Lower lobe of right lung (tissue), 2 donors: ENCODE measurements around the gene SHISAL1. TPM values are rescaled to one million over a fixed set of nuclear protein-coding genes. Genes with fewer than 3 reads are reported as not detected.

ENCODE experiments used
- ATAC-seq, 2 donors: fragments of 200-7000 bp; cut with Tn5 transposase; one replicate each; pipeline ENCODE4 v1.9.1; 2020 to 2022; ENCODE audit warnings: mild to moderate bottlenecking in 2 of 2, moderate library complexity in 2 of 2
- DNase-seq: peaks from one replicate; pipeline ENCODE4 v3.0.0-alpha.2; 2020
- H3K27ac ChIP-seq: fragments of 200-600 bp; one replicate; pipeline ENCODE4 v1.8.0; 2022
- H3K27me3 ChIP-seq: fragments of 200-600 bp; one replicate; pipeline ENCODE4 v1.8.0; 2022; ENCODE audit warnings: low read depth
- H3K36me3 ChIP-seq: fragments of 200-600 bp; one replicate; pipeline ENCODE4 v1.8.0; 2022; ENCODE audit warnings: mild to moderate bottlenecking
- H3K4me1 ChIP-seq: fragments of 200-600 bp; one replicate; pipeline ENCODE4 v1.8.0; 2022
- H3K4me3 ChIP-seq: fragments of 200-600 bp; one replicate; pipeline ENCODE4 v1.8.0; 2022; ENCODE audit warnings: mild to moderate bottlenecking
- H3K9me3 ChIP-seq: fragments of 200-600 bp; one replicate; pipeline ENCODE4 v1.8.0; 2022
- CTCF ChIP-seq: fragments of 200-600 bp; IDR thresholded peaks from one replicate; pipeline ENCODE4 v1.8.0; 2022; ENCODE audit warnings: antibody characterized with exemption, mild to moderate bottlenecking
- intact Hi-C: fragments of 100-400 bp; cut with DNase I; formaldehyde crosslinking; loops from one replicate; pipeline ENCODE4 v1.11.0; 2022
- total RNA-seq: library from RNA; stranded (reverse); fragmentation: NEBNext Ultra II Directional; extraction: Animal tissue kit (Norgen Biotek cat#: 25700); gene quantifications from one replicate; pipeline ENCODE4 v1.2.1, GENCODE V29; 2021
- donor health status: DM: no; HTN: yes; CAD: no; lungs with severe emphysema.

The SHISAL1 gene
- total RNA-seq, 1 donor from 2014 or later, result 0.32 TPM

- Histone ChIP-seq H3K27me3 (no peaks in the 10 kb centered on the region), H3K4me3 (no peak overlapping the region), H3K36me3 (no peaks in the 10 kb centered on the region), H3K4me1 (no peaks in the 10 kb centered on the region), H3K9me3 (no peaks in the 10 kb centered on the region), H3K27ac (no peak overlapping the region)
- DNase-seq (no peak), ATAC-seq (no peak)
- TF ChIP-seq CTCF, result no peak
- intact Hi-C loops, result no loop called here
Observed at GRCh38 chr22:44256556-44257485, 55.9 kb downstream of the SHISAL1 start.

- H3K36me3 ChIP-seq, result no peaks in the 10 kb centered on the region
- no peak overlapping the region for H3K27ac ChIP-seq
- intact Hi-C loops, result no loop called here
- H3K9me3 ChIP-seq, result no peaks in the 10 kb centered on the region
- DNase-seq (no peak), ATAC-seq (no peak)
- TF ChIP-seq CTCF, result no peak
- H3K27me3 ChIP-seq, result no peaks in the 10 kb centered on the region
- no peak overlapping the region for H3K4me3 ChIP-seq
- no peaks in the 10 kb centered on the region for H3K4me1 ChIP-seq
Observed at GRCh38 chr22:44256085-44256484, 56.7 kb downstream of the SHISAL1 start.

DNA sequence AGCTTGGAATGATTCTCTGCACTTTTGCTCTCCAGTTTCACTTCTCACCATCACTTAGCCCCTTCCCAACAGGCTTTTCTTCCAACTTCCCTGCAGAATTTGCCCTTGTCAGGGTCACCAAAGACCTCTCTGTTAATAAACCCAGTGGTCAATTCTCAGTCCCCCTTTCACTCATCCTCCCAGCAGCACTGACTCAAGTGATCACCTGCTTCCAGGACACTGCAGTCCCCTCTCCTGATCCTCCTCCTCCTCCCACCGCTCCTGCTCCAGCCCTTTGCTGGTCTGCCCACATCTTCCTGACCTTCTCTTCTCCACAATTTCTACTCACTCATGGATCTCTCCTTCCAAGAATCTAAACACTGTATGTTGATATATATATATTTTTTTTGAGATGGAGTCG lies 57.9 kb downstream of the SHISAL1 start:
- Histone ChIP-seq H3K9me3 (peaks cover 10% of the 10 kb centered on the region), H3K27ac (no peak overlapping the region), H3K4me1 (no peaks in the 10 kb centered on the region), H3K36me3 (no peaks in the 10 kb centered on the region), H3K4me3 (no peak overlapping the region), H3K27me3 (no peaks in the 10 kb centered on the region)
- TF ChIP-seq CTCF, result no peak
- intact Hi-C loops, result no loop called here
- DNase-seq (no peak), ATAC-seq (no peak)

DNA sequence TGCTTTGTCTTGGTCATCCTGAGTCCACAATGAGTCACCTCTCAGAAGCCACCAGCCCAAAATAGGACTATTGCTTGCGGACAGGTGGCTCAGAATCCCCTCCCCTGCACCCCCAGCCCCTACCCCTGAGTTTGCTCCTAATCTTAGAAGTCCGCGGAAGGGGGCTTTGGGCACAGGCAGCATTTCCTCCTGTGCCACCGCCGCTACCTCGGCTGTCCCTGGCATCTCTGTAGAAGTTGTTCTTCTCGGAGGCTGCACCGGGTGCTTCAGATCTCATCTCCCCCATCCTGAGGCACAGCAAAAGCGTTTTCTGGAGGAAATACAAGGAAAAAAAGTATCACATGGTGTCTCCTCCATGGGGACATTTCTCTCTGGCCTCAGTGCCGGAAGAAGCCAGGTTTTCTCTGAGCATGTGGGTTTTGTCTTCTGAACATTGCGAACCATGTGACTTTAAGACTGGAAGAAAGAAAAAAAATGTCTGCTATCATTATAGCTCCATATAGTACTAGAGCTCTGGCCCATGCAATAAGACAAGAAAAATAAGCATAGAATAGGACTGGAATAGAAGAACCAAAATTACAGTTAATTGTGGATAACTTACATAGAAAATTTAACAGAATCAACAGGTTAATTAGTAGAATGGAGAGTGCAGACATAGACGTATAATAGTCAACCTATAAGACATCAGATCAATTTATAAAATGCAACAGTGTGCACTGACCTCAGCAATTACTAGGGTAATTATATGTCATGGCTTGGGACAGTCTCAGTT lies 63.2 kb downstream of the SHISAL1 start:
- ATAC-seq, result no peak
- Histone ChIP-seq H3K4me1 (no peaks in the 10 kb centered on the region), H3K4me3 (no peak overlapping the region), H3K36me3 (no peaks in the 10 kb centered on the region), H3K27me3 (peaks cover 4% of the 10 kb centered on the region), H3K9me3 (peaks cover 15% of the 10 kb centered on the region), H3K27ac (no peak overlapping the region)
- TF ChIP-seq CTCF, result no peak
- DNase-seq, result no peak
- intact Hi-C loops, result no loop called here

DNA sequence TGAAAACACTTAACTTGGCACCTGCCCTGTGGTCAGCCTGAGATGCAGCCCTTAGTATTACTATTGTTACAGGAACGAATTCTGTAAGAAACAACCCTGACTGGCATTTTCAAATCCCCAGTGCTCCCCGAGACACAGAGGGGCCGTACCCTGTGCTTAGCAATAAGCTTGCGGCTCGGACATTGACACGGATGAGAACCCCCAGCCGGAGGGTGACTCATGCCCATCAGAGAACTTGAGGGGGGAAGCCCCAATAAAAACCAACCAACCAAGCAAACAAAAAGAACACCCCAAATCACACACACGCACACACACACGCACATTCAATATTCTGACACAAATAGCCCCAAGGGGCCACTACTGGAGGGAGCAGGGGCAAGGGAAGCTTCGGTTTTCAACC lies 63.8 kb downstream of the SHISAL1 start:
- ATAC-seq, result no peak
- DNase-seq, result no peak
- Histone ChIP-seq H3K36me3 (no peaks in the 10 kb centered on the region), H3K9me3 (peaks cover 15% of the 10 kb centered on the region), H3K4me3 (no peak overlapping the region), H3K27me3 (peaks cover 10% of the 10 kb centered on the region), H3K27ac (no peak overlapping the region), H3K4me1 (no peaks in the 10 kb centered on the region)
- TF ChIP-seq CTCF, result no peak
- intact Hi-C loops, result no loop called here
